Left colon (tissue), 2 donors: ENCODE results near the gene AARS2. TPM values are rescaled to one million over a fixed set of nuclear protein-coding genes. Genes with fewer than 3 reads are reported as not detected.
"Not testable (repeated sequence)": the region's sequence is repeated elsewhere in the genome, so short reads cannot be mapped to it uniquely, and the experiment has no call there.

Source experiments
- ATAC-seq: fragments of 200-7000 bp; cut with Tn5 transposase; one replicate; pipeline ENCODE4 v1.9.1; 2020; ENCODE audit warnings: mild to moderate bottlenecking, moderate library complexity
- DNase-seq, 2 donors: peaks; one replicate each; pipeline ENCODE4 v3.0.0-alpha.2; 2020
- intact Hi-C, 2 donors: fragments of 100-400 bp; cut with DNase I in 1 of 2; cut with micrococcal nuclease in 1 of 2; formaldehyde crosslinking; loops; one replicate each; pipeline versions ENCODE4 v1.11.2 to v1.14.0; 2022; cut with DNase I, micrococcal nuclease
- total RNA-seq, 2 donors: library from RNA; stranded (reverse); fragmentation: NEBNext Ultra II Directional; extraction: Animal tissue kit (Norgen Biotek cat#: 25700); gene quantifications; one replicate each; pipeline ENCODE4 v1.2.1, GENCODE V29; 2021
- donor health status: DM: no; HTN: no; CAD: no.
- donor health status: DM: yes; HTN: yes; CAD: no.

AARS2 gene
- total RNA-seq, 2 donors from 2014 or later = 8.6 to 12.0 TPM

GRCh38 chr6:44335631-44336030 lies 22.5 kb upstream of the AARS2 start:
- ATAC-seq (no peak), DNase-seq (no peak)
- intact Hi-C loops = loop anchor here in 1 of 2 donors (5.0 to 10.0 kb wide), 2 partner anchors 68 to 171 kb away; partner anchors contain the start of gene NFKBIE

GRCh38 chr6:44333942-44334341 lies 20.8 kb upstream of the AARS2 start:
- DNase-seq (no peak), ATAC-seq (no peak)
- intact Hi-C loops = loop anchor here in 1 of 2 donors (10.0 kb wide), 1 partner anchor 169 kb away; no protein-coding TSS in a partner anchor

GRCh38 chr6:44333273-44333919 lies 20.2 kb upstream of the AARS2 start:
- DNase-seq = no peak
- intact Hi-C loops = loop anchor here in 1 of 2 donors (10.0 kb wide), 1 partner anchor 169 kb away; no protein-coding TSS in a partner anchor
- no peak for ATAC-seq

- intact Hi-C loops = loop anchor here in 1 of 2 donors (10.0 kb wide), 1 partner anchor 168 kb away; no protein-coding TSS in a partner anchor
- DNase-seq (no peak), ATAC-seq (no peak)
Measured at GRCh38 chr6:44332585-44332984, 19.4 kb upstream of the AARS2 start.

- ATAC-seq (no peak), DNase-seq (no peak)
- intact Hi-C loops = loop anchor here in 1 of 2 donors (10.0 kb wide), 1 partner anchor 165 kb away; no protein-coding TSS in a partner anchor
Measured at GRCh38 chr6:44329858-44330257, 16.7 kb upstream of the AARS2 start.

- ATAC-seq, DNase-seq, intact Hi-C loops: not testable (repeated sequence)
Measured at GRCh38 chr6:44328203-44328602, 15.1 kb upstream of the AARS2 start.

- intact Hi-C loops = no loop called here
- no peak for ATAC-seq
Measured at GRCh38 chr6:44327760-44328159, 14.6 kb upstream of the AARS2 start.

GRCh38 chr6:44327096-44327495 lies 13.9 kb upstream of the AARS2 start:
- intact Hi-C loops = no loop called here
- ATAC-seq (no peak), DNase-seq (no peak)

More at GRCh38 chr6:44327760-44328159, 14.6 kb upstream of the AARS2 start:
- DNase-seq = no peak

- ATAC-seq (no peak), DNase-seq (no peak)
- intact Hi-C loops = no loop called here
Measured at GRCh38 chr6:44321210-44321609, 8.1 kb upstream of the AARS2 start.

- ATAC-seq, intact Hi-C loops, DNase-seq: not testable (repeated sequence)
Measured at GRCh38 chr6:44317136-44317631, 4.0 kb upstream of the AARS2 start.

GRCh38 chr6:44316481-44316880 lies 3.3 kb upstream of the AARS2 start:
- DNase-seq (no peak), ATAC-seq (no peak)
- intact Hi-C loops = no loop called here

- intact Hi-C loops = no loop called here
- ATAC-seq (no peak), DNase-seq (no peak)
Measured at GRCh38 chr6:44315951-44316350, 2.8 kb upstream of the AARS2 start.

GRCh38 chr6:44315516-44315915 lies 2.4 kb upstream of the AARS2 start:
- ATAC-seq = no peak
- intact Hi-C loops = no loop called here
- no peak for DNase-seq

GRCh38 chr6:44314657-44315056 lies 1.5 kb upstream of the AARS2 start:
- intact Hi-C loops, DNase-seq, ATAC-seq: not testable (repeated sequence)

GRCh38 chr6:44311767-44312166 lies 1.4 kb downstream of the AARS2 start:
- DNase-seq (no peak), ATAC-seq (no peak)
- intact Hi-C loops = no loop called here

- ATAC-seq (no peak), DNase-seq (no peak)
- intact Hi-C loops = no loop called here
Measured at GRCh38 chr6:44311304-44311703, 1.8 kb downstream of the AARS2 start.

GRCh38 chr6:44310241-44310640 lies 2.9 kb downstream of the AARS2 start:
- no peak for DNase-seq
- intact Hi-C loops = no loop called here
- ATAC-seq = no peak

- intact Hi-C loops = no loop called here
- ATAC-seq = peak; percentile 53
- DNase-seq = no peak
Measured at GRCh38 chr6:44309631-44310030, 3.5 kb downstream of the AARS2 start.

- ATAC-seq (no peak), DNase-seq (no peak)
- intact Hi-C loops = no loop called here
Measured at GRCh38 chr6:44309092-44309491, 4.1 kb downstream of the AARS2 start.

GRCh38 chr6:44307217-44307616 lies 5.9 kb downstream of the AARS2 start:
- ATAC-seq (no peak), DNase-seq (no peak)
- intact Hi-C loops = no loop called here

- no peak for DNase-seq
- intact Hi-C loops = no loop called here
- no peak for ATAC-seq
Measured at GRCh38 chr6:44306710-44307109, 6.4 kb downstream of the AARS2 start.
